Sigmoid colon (tissue), 4 donors: ENCODE data around the gene ACTN2.

ENCODE experiments used
- POLR2AphosphoS5 ChIP-seq, 4 donors: sonication (generic); formaldehyde crosslinking; IDR thresholded peaks; one replicate each; pipeline ENCODE4 v1.6.1; 2017; ENCODE audit warnings: antibody characterized with exemption in 4 of 4
- TF ChIP-seq, protein P1 (sequence below), 4 experiments: fragments of 450-650 bp in 3 of 4; fragments of 200-600 bp in 1 of 4; IDR thresholded peaks; one replicate each; pipeline ENCODE4 v1.5.1; 2016 to 2019; ENCODE audit warnings: antibody characterized with exemption in 4 of 4, mild to moderate bottlenecking in 3 of 4, moderate library complexity in 2 of 4

DNA sequence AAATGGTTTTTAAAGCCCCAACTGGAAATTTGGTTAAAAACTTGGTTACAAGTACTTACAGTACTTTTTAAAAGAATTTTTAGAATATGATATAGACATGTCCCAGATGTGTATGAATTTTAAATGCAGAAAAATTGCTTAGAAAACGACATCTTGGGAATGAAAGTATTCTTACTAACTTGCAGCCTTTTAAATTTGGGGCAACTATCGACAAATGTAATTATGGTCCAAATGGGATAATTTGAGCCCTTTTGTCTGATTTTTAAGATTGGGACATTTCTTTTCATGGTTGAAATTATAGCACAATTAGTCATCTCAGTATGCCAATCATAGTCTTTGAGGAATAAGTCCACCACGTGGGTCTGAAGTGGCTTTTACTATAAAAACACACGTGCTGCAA lies 65.6 kb downstream of the ACTN2 start:
- TF ChIP-seq POLR2AphosphoS5 (IDR thresholded peaks at IDR 0.05): no peak
- TF ChIP-seq, protein P1, sequence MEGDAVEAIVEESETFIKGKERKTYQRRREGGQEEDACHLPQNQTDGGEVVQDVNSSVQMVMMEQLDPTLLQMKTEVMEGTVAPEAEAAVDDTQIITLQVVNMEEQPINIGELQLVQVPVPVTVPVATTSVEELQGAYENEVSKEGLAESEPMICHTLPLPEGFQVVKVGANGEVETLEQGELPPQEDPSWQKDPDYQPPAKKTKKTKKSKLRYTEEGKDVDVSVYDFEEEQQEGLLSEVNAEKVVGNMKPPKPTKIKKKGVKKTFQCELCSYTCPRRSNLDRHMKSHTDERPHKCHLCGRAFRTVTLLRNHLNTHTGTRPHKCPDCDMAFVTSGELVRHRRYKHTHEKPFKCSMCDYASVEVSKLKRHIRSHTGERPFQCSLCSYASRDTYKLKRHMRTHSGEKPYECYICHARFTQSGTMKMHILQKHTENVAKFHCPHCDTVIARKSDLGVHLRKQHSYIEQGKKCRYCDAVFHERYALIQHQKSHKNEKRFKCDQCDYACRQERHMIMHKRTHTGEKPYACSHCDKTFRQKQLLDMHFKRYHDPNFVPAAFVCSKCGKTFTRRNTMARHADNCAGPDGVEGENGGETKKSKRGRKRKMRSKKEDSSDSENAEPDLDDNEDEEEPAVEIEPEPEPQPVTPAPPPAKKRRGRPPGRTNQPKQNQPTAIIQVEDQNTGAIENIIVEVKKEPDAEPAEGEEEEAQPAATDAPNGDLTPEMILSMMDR (IDR thresholded peaks at IDR 0.05): no peak
